Activated CD4-positive, alpha-beta T cell treated with anti-CD3 and anti-CD28 coated beads for 24 hours (primary cell): Measurements from ENCODE around the gene ARFGAP3.

Source experiments
- DNase-seq, 2 donors: peaks; one replicate each; pipeline ENCODE4 v3.0.0-alpha.2; 2020; ENCODE audit warnings: low read depth in 2 of 2

The ARFGAP3 gene

GRCh38 chr22:42856865-42857704, at the start of gene ARFGAP3:
TSS of gene ARFGAP3 (minus strand) at chr22:42857273. CDS start at chr22:42857182, 91 bp downstream.
- peak; percentile 92 to 93 for DNase-seq

- DNase-seq = no peak
Measured at GRCh38 chr22:42905702-42906183, 48.7 kb upstream of the ARFGAP3 start.

- no peak for DNase-seq
Measured at GRCh38 chr22:42905217-42905616, 48.1 kb upstream of the ARFGAP3 start.

GRCh38 chr22:42904050-42904449, 47.0 kb upstream of the ARFGAP3 start:
- DNase-seq = no peak

- no peak for DNase-seq
Measured at GRCh38 chr22:42902875-42903510, 45.9 kb upstream of the ARFGAP3 start.

- no peak for DNase-seq
Measured at GRCh38 chr22:42901790-42902508, 44.9 kb upstream of the ARFGAP3 start.

GRCh38 chr22:42897960-42898359, 40.9 kb upstream of the ARFGAP3 start:
- no peak for DNase-seq

GRCh38 chr22:42895541-42895981, 38.5 kb upstream of the ARFGAP3 start:
- DNase-seq = no peak

- no peak for DNase-seq
Measured at GRCh38 chr22:42895087-42895486, 38.0 kb upstream of the ARFGAP3 start.

GRCh38 chr22:42893371-42894150, 36.5 kb upstream of the ARFGAP3 start:
- no peak for DNase-seq

GRCh38 chr22:42892571-42893316, 35.7 kb upstream of the ARFGAP3 start:
- DNase-seq = no peak

- no peak for DNase-seq
Measured at GRCh38 chr22:42892156-42892555, 35.1 kb upstream of the ARFGAP3 start.

- no peak for DNase-seq
Measured at GRCh38 chr22:42891696-42892095, 34.6 kb upstream of the ARFGAP3 start.

GRCh38 chr22:42891008-42891407, 33.9 kb upstream of the ARFGAP3 start:
- DNase-seq = no peak

GRCh38 chr22:42889304-42889703, 32.2 kb upstream of the ARFGAP3 start:
- DNase-seq = no peak

- no peak for DNase-seq
Measured at GRCh38 chr22:42887523-42888507, 30.7 kb upstream of the ARFGAP3 start.

- DNase-seq = no peak
Measured at GRCh38 chr22:42887120-42887519, 30.0 kb upstream of the ARFGAP3 start.

- no peak for DNase-seq
Measured at GRCh38 chr22:42885446-42885845, 28.4 kb upstream of the ARFGAP3 start.

GRCh38 chr22:42884616-42885375, 27.7 kb upstream of the ARFGAP3 start:
- DNase-seq = no peak
